IMR-90 (cell line): Measurements from ENCODE around the gene PSMG3.

ENCODE experiments used
- BHLHE40 ChIP-seq: fragments of 150-350 bp; IDR thresholded peaks from 2 replicates; pipeline ENCODE4 v1.6.1; 2016; ENCODE audit warnings: mild to moderate bottlenecking, low read depth, low read length
- MAZ ChIP-seq: IDR thresholded peaks from 2 replicates; pipeline ENCODE4 v1.6.1; 2012; ENCODE audit warnings: low read depth, mild to moderate bottlenecking, low read length, improper control_type of control experiment, moderate library complexity, borderline replicate concordance
- MXI1 ChIP-seq: IDR thresholded peaks from 2 replicates; pipeline ENCODE4 v1.6.1; 2012; ENCODE audit warnings: low read depth, mild to moderate bottlenecking, low read length, moderate library complexity, borderline replicate concordance
- RAD21 ChIP-seq: IDR thresholded peaks from 2 replicates; pipeline ENCODE4 v1.6.1; 2012; ENCODE audit warnings: low read length, improper control_type of control experiment
- RFX5 ChIP-seq: IDR thresholded peaks from 2 replicates; pipeline ENCODE4 v1.8.0; 2012; ENCODE audit warnings: low read depth, mild to moderate bottlenecking, low read length, moderate library complexity
- TF ChIP-seq, protein P1 (sequence below): conservative IDR thresholded peaks from 2 replicates; pipeline ENCODE4 v1.5.1; 2012; ENCODE audit warnings: mild to moderate bottlenecking, low read depth, low read length, improper control_type of control experiment
- TF ChIP-seq, protein P2 (sequence below): fragments of 150-350 bp; IDR thresholded peaks from 2 replicates; pipeline ENCODE4 v1.6.1; 2017; ENCODE audit warnings: mild to moderate bottlenecking, antibody characterized with exemption, low read length, low read depth
- TF ChIP-seq, protein P3 (sequence below): fragments of 150-350 bp; IDR thresholded peaks from 2 replicates; pipeline ENCODE4 v1.6.1; 2016; ENCODE audit warnings: low read depth, mild to moderate bottlenecking, low read length, moderate library complexity, borderline replicate concordance

DNA sequence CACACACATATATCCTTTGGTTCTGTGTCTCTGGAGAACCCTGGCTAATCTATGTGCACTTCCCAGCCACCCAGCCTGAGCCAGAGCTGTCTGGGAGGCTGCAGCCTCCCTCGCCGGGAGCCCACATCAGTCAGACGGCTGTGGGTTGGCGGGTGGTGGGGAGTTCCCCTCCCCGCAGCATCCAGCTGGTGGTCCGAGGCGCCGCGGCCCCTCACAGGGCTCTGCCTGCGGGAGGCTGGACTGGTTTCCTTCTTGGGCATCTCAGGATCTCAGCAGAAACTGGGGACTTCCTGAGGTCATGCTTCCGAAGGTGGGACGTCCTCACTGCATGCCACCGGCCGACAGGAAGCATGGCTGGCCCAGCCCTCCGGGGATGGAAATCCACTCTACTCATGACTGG is 22.0 kb upstream of the PSMG3 start:
- TF ChIP-seq, protein P1, sequence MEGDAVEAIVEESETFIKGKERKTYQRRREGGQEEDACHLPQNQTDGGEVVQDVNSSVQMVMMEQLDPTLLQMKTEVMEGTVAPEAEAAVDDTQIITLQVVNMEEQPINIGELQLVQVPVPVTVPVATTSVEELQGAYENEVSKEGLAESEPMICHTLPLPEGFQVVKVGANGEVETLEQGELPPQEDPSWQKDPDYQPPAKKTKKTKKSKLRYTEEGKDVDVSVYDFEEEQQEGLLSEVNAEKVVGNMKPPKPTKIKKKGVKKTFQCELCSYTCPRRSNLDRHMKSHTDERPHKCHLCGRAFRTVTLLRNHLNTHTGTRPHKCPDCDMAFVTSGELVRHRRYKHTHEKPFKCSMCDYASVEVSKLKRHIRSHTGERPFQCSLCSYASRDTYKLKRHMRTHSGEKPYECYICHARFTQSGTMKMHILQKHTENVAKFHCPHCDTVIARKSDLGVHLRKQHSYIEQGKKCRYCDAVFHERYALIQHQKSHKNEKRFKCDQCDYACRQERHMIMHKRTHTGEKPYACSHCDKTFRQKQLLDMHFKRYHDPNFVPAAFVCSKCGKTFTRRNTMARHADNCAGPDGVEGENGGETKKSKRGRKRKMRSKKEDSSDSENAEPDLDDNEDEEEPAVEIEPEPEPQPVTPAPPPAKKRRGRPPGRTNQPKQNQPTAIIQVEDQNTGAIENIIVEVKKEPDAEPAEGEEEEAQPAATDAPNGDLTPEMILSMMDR, result no peak
- TF ChIP-seq, protein P2, sequence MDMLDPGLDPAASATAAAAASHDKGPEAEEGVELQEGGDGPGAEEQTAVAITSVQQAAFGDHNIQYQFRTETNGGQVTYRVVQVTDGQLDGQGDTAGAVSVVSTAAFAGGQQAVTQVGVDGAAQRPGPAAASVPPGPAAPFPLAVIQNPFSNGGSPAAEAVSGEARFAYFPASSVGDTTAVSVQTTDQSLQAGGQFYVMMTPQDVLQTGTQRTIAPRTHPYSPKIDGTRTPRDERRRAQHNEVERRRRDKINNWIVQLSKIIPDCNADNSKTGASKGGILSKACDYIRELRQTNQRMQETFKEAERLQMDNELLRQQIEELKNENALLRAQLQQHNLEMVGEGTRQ, result no peak
- TF ChIP-seq MXI1 (no peak), RFX5 (no peak), RAD21 (no peak), MAZ (no peak), BHLHE40 (no peak)
- TF ChIP-seq, protein P3, sequence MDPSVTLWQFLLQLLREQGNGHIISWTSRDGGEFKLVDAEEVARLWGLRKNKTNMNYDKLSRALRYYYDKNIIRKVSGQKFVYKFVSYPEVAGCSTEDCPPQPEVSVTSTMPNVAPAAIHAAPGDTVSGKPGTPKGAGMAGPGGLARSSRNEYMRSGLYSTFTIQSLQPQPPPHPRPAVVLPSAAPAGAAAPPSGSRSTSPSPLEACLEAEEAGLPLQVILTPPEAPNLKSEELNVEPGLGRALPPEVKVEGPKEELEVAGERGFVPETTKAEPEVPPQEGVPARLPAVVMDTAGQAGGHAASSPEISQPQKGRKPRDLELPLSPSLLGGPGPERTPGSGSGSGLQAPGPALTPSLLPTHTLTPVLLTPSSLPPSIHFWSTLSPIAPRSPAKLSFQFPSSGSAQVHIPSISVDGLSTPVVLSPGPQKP, result no peak
